Measurements from ENCODE around the gene RNF130. TPM values are rescaled to one million over a fixed set of nuclear protein-coding genes. Genes with fewer than 3 reads are reported as not detected.

The RNF130 gene
- polyA plus RNA-seq, 10 donors, result 36.5 to 49.8 (median 43.2) TPM

DNA sequence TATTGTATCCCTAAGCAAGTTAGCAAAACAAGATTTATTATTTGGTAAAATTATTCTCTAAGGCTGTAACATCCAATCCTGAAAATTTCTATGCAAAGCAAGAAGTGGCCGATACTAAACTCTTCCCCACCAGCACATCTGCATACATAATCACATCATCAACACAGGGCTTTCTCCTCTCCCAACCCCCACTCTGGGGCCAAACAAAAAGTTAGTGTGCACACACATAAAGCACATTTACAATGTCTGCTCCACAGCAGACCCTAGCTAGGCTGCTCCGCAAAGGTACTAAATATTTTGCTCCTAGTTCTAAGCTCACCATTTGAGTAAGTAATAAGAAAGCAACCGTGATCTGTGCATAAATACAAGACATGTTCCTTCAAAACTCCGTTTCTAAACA lies 3.6 kb downstream of the RNF130 start:
- DNase-seq, result no peak

GRCh38 chr5:180060192-180060591 lies 11.4 kb downstream of the RNF130 start:
- no peak for DNase-seq

- no peak for DNase-seq
Measured at GRCh38 chr5:180059326-180059725, 12.2 kb downstream of the RNF130 start.

DNA sequence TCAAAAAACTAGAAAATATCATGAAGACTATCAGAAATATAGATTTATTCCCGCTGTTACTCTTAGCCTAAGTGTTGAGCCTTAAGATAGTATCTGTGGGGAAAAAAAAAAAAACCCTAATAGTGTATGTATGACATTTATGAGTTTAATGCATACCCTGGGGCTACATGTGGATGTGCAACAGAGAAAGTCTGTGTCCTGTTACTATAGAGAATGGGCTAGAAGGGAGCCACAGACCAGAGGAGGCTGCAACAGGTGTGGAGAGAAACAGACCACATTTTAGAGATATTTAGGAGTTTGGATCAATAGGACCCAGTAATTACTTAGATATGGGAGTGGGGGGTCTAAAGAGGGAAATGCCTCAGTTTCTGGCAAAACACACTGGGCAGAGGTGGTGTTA lies 15.4 kb downstream of the RNF130 start:
- DNase-seq, result no peak

DNA sequence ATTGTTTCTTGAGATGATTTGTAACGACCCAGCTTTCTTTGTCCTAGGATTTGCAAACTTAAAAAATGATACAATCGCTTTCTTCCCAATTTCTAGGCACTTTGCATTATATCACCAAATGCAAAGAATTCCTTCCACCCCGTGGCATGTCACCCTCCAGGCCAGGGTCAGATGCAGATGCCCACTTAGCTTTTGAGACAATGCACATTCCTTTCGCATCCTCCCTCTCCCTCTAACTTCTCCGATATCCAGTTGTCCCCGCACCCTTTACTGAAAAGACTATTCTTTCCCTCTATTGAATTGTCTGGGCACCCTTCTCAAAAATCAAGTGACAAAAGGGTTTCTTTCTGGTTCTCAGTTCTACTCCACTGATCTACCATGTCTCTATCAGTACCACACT lies 17.3 kb downstream of the RNF130 start:
- DNase-seq, result no peak

- DNase-seq, result no peak
Measured at GRCh38 chr5:180053061-180053602, 18.4 kb downstream of the RNF130 start.

- no peak for DNase-seq
Measured at GRCh38 chr5:180052211-180052818, 19.2 kb downstream of the RNF130 start.

- no peak for DNase-seq
Measured at GRCh38 chr5:180050121-180050940, 21.2 kb downstream of the RNF130 start.

GRCh38 chr5:180049185-180049548 lies 22.4 kb downstream of the RNF130 start:
- no peak for DNase-seq

DNA sequence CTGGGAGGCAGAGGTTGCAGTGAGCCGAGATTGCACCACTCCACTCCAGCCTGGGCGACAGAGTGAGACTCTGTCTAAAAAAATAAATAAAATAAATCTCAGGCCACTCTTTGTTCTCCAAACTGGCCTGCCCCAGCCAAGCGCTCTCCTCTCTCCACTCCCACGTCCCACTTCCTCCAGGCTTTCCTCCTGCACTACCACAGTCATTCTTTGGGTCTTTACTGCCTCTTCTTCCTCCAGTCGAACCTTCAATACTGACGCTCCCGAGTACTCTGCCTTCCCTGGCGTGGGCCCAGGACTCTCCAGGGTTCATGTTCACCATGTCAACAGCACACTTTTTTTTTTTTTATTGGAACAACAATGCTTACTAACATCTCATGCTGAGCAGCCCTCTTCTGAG lies 23.9 kb downstream of the RNF130 start:
- DNase-seq, result no peak

DNA sequence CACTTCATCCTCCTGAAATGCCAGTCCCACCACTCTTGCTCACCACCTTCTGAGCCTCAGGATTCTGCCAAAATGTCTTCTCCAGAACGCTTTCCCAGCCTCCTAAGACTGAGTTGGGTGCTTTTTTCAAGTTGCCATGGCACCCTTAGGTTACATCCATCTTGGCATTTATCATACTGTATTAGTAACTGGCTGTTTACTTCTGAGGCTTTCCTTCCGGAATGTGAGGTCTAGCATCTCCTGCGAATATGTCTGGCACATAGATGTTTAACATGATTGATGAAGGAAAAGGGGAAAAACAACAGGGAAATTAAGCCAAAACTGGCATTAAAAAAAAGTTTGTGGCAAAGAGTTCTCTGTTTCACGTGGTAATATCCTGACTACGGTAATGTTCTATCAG lies 24.9 kb downstream of the RNF130 start:
- no peak for DNase-seq

DNA sequence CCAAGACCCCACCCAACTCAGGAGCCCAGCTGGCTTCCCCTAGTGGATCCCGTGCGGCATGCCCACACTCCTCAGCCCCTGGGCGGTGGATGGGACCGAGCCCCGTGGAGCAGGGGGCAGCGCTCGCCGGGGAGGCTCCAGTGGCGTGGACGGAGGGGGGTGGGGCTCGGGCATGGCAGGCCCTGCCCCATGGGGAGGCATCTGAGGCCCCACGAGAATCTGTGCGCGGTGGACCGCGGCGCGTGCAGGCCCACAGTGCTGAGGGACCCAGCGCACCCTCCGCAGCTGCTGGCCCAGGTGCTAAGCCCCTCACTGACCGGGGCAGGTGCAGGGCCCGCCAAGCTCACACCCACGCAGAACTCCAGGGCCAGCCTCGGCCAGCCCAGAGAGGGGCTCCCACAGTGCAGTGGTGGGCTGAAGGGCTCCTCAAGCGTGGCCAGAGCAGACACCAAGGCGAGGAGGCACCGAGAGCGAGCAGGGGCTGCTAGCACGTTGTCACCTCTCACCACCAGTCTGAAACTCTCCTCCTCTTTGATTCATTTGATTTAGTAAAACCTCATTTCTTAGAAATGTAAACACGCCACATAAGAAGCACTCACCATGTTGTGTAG lies 25.6 kb downstream of the RNF130 start:
- DNase-seq, result no peak

- no peak for DNase-seq
Measured at GRCh38 chr5:180043377-180043776, 28.2 kb downstream of the RNF130 start.

DNA sequence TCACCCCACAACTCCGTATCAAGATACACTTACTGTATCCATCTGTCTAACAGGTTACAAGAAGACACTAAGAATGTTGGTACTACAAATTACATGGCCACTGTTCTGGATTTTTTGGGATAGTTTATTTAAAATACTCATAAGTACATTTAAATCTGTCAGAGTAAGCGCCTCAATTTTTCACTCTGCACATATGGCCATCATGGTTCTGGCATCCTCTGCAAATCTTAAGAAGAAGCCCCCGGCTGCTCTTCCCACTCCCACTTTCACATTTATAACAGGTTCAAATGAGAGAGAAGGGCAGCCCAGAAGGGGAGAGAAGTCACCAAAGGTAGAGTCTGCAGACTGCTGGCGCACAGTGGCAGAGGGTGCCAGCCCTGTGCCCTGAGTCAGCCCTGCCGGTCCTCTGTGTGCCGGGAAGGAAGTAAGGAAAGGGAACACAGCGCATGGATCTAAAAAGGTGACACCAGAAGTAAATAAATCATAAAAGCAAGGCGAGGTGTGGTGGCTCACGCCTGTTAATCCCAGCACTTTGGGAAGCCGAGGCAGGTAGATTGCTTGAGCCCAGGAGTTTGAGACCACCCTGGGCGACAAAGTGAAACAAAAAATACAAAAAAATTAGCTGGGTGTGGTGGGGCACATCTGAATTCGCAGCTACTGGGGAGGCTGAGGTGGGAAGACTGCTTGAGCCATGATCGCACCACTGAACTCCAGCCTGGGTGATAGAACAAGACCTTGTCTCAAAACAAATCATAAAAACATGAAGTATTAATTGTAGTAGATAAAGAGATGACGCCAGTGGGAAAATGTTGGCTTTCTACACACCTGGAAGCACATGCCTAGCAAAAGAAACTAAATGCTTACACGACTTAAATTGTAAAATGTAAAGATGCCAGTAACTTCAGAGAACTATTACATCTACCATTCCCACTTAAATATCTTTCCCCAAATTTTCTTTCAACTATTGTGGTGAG lies 30.0 kb downstream of the RNF130 start:
- no peak for DNase-seq

DNA sequence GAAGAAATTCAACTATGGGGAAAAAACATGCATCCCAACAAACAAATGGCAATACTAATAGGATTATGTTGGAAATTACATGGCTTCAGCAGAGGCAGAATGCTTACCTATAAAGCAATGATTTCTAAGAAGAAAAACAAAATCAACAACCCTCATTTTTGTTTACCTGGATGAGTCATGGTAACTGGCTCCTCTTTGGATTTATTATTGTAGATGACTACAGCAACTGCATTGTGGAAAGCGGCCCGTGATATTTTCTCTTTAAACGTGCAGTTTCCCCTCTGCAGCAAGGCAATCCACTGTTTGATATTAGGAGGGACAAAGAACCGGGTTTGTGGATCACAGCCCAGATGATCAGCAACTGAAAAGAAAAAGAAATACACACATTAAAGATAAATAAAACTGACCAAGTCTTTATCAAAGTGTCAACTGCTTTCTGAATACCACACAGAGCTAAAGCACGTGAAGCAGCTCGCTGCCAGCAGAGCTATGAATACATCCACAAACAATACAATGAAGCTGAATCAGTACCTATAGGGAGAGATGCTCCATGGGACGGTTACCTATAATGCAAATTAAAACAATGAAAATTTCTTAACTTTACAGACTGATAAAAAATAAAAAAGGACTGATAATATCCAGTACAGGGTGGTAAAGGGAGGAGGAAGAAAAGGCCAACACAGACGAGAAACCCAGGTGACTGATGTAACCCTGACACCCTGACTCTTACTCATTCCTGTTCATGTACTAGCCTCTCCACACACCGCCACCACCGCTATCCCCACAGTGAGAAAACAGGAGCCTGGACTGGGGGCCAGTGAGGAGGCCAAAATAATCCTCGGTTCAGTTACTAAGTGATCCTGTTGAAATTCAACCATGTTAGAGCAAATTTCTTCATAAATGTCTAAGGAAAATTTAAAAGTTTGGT lies 31.0 kb downstream of the RNF130 start:
- DNase-seq, result no peak

DNA sequence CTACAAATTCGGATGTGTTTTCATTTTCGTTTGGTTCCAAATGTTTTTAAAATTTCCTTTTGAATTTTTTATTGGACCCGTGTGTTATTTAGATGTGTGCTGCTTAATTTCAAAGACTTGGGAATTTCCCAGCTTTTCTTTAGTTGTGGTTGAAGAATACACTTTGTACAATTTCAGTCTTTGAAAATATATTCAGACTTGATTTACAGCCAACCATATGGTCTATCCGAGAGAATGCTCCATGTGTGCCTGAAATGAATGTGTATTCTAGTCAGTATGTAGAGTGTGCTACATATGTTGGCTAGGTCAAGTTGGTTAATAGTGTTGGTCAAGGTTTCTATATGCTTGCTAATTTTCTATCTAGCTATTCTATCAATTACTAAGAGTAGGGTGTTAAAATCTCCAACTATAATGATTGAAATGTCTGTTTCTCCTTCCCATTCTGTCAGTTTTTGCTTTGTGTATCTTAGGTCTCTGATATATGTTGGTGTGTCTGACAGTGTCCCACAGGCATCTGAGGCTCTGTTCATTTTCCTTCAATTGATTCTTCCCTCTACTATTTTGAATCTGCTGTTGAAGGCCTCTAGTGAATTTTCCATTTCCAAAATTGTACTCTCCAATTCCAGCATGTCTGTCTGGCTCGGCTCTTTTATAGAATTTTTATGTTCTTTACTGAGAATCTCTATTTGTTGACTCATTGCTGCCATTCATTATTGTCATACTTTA lies 36.2 kb downstream of the RNF130 start:
- no peak for DNase-seq

DNA sequence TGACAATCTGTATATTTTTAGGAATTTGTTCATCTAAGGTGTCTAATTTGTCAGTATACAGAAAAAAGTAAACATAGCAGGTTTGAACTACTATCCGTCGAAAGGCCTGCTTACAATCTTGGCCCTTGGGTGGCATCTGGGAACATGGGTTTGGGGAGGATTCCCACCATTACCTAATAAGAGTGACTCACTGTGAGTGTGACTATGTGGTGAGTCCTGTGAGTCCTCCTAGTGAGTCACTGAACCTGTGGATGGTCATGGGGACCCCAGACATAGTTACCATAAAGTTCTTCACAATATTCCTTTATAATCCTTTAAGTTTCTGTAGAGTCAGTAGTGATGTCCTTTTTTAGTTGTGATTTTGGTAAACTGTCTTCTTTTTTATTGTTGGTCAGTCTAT lies 37.0 kb downstream of the RNF130 start:
- DNase-seq, result no peak

DNA sequence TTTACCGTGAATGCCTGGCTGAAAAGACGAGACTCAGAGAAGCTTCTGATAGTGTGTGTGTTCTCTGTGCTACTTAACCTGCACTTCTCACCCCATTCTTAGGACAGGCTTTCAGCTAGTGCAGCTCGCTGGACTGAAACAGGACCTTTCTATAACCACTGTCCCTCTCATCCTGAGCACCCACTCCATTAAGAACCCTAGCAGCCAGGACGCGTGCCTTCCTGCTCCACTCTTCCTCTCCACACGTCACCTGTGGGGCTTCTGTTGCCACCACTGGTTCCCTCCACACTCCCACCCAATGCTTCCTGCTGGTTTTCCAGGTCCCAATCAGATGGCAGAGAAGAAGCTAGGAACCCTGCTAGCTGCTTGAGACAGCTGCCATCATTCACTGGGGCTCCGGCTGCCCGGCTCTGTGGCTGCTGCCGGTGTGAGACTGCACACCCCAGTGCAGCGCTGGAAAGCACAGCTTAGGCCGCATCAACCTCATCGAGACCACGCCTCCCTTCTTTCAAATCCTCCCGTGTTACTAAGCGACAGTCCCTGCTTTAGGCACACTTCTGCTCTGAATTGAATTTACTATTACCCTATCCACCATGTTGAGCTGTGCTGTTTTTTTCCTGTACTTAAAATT lies 44.0 kb downstream of the RNF130 start:
- no peak for DNase-seq

DNA sequence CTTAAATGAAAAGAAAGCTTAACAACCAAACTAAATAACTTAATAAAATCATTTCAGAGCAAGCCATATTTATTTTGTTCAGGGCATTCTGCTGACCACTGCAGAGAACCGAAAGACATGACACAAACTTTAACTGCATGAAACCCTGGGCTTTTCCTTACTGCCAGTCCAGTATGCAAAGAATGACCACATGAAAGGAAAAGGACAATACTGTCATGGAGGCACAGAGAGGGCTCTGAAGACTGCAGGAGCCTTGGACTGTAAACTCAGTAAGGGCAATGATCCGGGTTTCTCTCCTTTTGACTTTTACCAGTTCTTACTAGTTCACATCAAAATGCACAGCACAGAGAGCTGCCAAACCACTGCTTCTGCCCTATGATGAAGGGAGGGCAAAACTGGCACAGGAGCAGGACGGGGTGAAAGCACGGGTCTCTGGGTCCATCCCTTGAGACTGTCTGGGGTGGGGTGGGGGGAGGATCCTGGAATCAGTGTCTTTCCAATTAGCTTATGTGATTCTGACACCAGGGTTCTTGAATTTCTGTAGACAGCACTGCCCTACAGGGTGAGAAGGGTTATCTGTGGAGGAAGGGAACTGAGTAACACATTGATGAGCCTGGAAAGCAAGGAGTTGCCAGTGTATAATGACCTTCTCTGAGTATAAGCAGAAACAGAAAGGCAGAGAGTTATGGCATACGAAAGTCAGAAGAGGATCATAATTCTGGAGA lies 44.7 kb downstream of the RNF130 start:
- DNase-seq, result no peak
